OCI-LY7 (cell line): Measurements from ENCODE around the gene NR1H4.

ENCODE experiments used
- CTCF ChIP-seq: fragments of 200-600 bp; sonication (generic); conservative IDR thresholded peaks from 2 replicates; pipeline ENCODE4 v1.5.1; 2014; ENCODE audit warnings: mild to moderate bottlenecking, antibody characterized with exemption, low read length, moderate library complexity, mixed read lengths
- EZH2phosphoT487 ChIP-seq: fragments of 200-600 bp; sonication (generic); IDR thresholded peaks from 2 replicates; pipeline ENCODE4 v1.6.1; 2018; ENCODE audit warnings: low read depth, borderline replicate concordance, mild to moderate bottlenecking, mixed run types, antibody characterized with exemption, low read length, moderate library complexity, mixed read lengths

DNA sequence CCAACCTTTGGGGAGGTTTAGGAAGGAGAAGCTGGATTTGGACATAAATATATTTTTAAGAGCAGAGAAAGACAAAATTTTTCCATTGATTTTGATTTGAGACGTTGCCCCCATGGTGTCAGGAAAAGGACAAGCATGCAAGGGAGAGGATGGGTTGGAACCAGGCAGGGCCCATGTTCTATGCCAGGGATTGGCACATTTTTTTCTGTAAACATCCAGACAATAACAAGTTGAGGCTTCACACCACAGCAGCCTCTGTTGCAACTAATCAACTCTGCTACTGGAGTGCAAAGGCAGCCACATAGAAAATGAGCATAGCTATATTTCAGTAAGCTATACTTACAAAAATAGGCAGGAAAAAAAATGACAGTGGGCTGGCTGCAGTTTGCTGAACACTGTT is 44.7 kb downstream of the NR1H4 start:
- TF ChIP-seq CTCF: no peak
- no peak for TF ChIP-seq EZH2phosphoT487
